GM19467 (cell line): Measurements from ENCODE around the gene MAGEB6.
"Not testable (repeated sequence)": the region's sequence is repeated elsewhere in the genome, so short reads cannot be mapped to it uniquely, and the experiment has no call there.

ENCODE experiments used
- ATAC-seq: cut with Tn5 transposase; IDR thresholded peaks from one replicate; pipeline ENCODE4 v1.9.1; 2021; ENCODE audit warnings: mild to moderate bottlenecking, moderate library complexity; ENCODE audit not compliant: unreplicated experiment

The MAGEB6 gene

GRCh38 chrX:26192204-26192603 is at the start of gene MAGEB6:
MAGEB6 (plus strand) TSS chrX:26192440; CDS start chrX:26193847, 1,407 bp downstream.
- ATAC-seq = no peak

- ATAC-seq = no peak
These were observed 46.2 kb upstream of the MAGEB6 start for GRCh38 chrX:26146024-26146423.

GRCh38 chrX:26160301-26160700 is 31.9 kb upstream of the MAGEB6 start, which contains the start of gene MAGEB6B:
MAGEB6B (plus strand) TSS chrX:26160601; CDS start chrX:26160601, 0 bp downstream.
- ATAC-seq = no peak

GRCh38 chrX:26203561-26203960 is 11.3 kb downstream of the MAGEB6 start:
- ATAC-seq = no peak

- ATAC-seq = not testable (repeated sequence)
These were observed 12.5 kb downstream of the MAGEB6 start for GRCh38 chrX:26204717-26205116.

- ATAC-seq = no peak
These were observed 15.8 kb downstream of the MAGEB6 start for GRCh38 chrX:26208012-26208411.

GRCh38 chrX:26215869-26216268 is 23.6 kb downstream of the MAGEB6 start, which contains the start of gene MAGEB5:
MAGEB5 (plus strand) TSS chrX:26216169; CDS start chrX:26217302, 1,133 bp downstream.
- no peak for ATAC-seq

- no peak for ATAC-seq
These were observed 27.1 kb downstream of the MAGEB6 start for GRCh38 chrX:26219351-26219750.

GRCh38 chrX:26234177-26234576 is 41.9 kb downstream of the MAGEB6 start:
- no peak for ATAC-seq
